M059J (cell line): ENCODE results near the gene INA. TPM values are rescaled to one million over a fixed set of nuclear protein-coding genes. Genes with fewer than 3 reads are reported as not detected.

Source experiments
- total RNA-seq: library from RNA; depleted of rRNA; stranded (reverse); fragments of >200 nt; shearing (Covaris generic); gene quantifications from 2 replicates; pipeline ENCODE4 v1.2.3, GENCODE V29; 2014; rRNA removed

The INA gene
- total RNA-seq, 1 experiment from 2014 or later, result not detected

Other genes with a start within 250 kb of the INA start
- 43.8 and 71.4 TPM in 2 replicates for gene NT5C2, start 83.9 kb upstream of the INA start, total RNA-seq
- 0.12 TPM in 1 of 2 replicates, not detected in the other for gene RPEL1, start 31.3 kb upstream of the INA start, total RNA-seq
- 16.8 and 26.6 TPM in 2 replicates for gene PCGF6, start 74.0 kb downstream of the INA start, total RNA-seq
- gene TAF5, start 90.8 kb downstream of the INA start, total RNA-seq, result 4.9 and 7.6 TPM in 2 replicates
- 454 and 610 TPM in 2 replicates for gene ATP5MK, start 119.3 kb downstream of the INA start, total RNA-seq
- gene PDCD11, start 119.5 kb downstream of the INA start, total RNA-seq, result 16.3 and 16.5 TPM in 2 replicates
- 33.3 and 37.7 TPM in 2 replicates for gene CALHM2, start 175.2 kb downstream of the INA start, total RNA-seq
- gene CALHM1, start 181.8 kb downstream of the INA start, total RNA-seq, result not detected in 2 replicates
- gene CALHM3, start 202.1 kb downstream of the INA start, total RNA-seq, result 0.39 TPM in 1 of 2 replicates, not detected in the other
- 4.5 and 19.9 TPM in 2 replicates for gene NEURL1, start 216.6 kb downstream of the INA start, total RNA-seq